Lower lobe of right lung (tissue), 2 donors: ENCODE data around the gene SLC19A1. TPM values are rescaled to one million over a fixed set of nuclear protein-coding genes. Genes with fewer than 3 reads are reported as not detected.

Source experiments
- ATAC-seq, 2 donors: fragments of 200-7000 bp; cut with Tn5 transposase; one replicate each; pipeline ENCODE4 v1.9.1; 2020 to 2022; ENCODE audit warnings: mild to moderate bottlenecking in 2 of 2, moderate library complexity in 2 of 2
- DNase-seq: peaks from one replicate; pipeline ENCODE4 v3.0.0-alpha.2; 2020
- H3K27ac ChIP-seq: fragments of 200-600 bp; one replicate; pipeline ENCODE4 v1.8.0; 2022
- H3K27me3 ChIP-seq: fragments of 200-600 bp; one replicate; pipeline ENCODE4 v1.8.0; 2022; ENCODE audit warnings: low read depth
- H3K36me3 ChIP-seq: fragments of 200-600 bp; one replicate; pipeline ENCODE4 v1.8.0; 2022; ENCODE audit warnings: mild to moderate bottlenecking
- H3K4me1 ChIP-seq: fragments of 200-600 bp; one replicate; pipeline ENCODE4 v1.8.0; 2022
- H3K4me3 ChIP-seq: fragments of 200-600 bp; one replicate; pipeline ENCODE4 v1.8.0; 2022; ENCODE audit warnings: mild to moderate bottlenecking
- H3K9me3 ChIP-seq: fragments of 200-600 bp; one replicate; pipeline ENCODE4 v1.8.0; 2022
- CTCF ChIP-seq: fragments of 200-600 bp; IDR thresholded peaks from one replicate; pipeline ENCODE4 v1.8.0; 2022; ENCODE audit warnings: antibody characterized with exemption, mild to moderate bottlenecking
- intact Hi-C: fragments of 100-400 bp; cut with DNase I; formaldehyde crosslinking; loops from one replicate; pipeline ENCODE4 v1.11.0; 2022
- total RNA-seq: library from RNA; stranded (reverse); fragmentation: NEBNext Ultra II Directional; extraction: Animal tissue kit (Norgen Biotek cat#: 25700); gene quantifications from one replicate; pipeline ENCODE4 v1.2.1, GENCODE V29; 2021
- donor health status: DM: no; HTN: yes; CAD: no; lungs with severe emphysema.

Gene SLC19A1
- total RNA-seq, 1 donor from 2014 or later = 50.7 TPM

- no peak for ATAC-seq
- H3K4me1 ChIP-seq = peaks cover 22% of the 10 kb centered on the region
- no peak overlapping the region for H3K27ac ChIP-seq
- no peaks in the 10 kb centered on the region for H3K36me3 ChIP-seq
- no peaks in the 10 kb centered on the region for H3K9me3 ChIP-seq
- no peak for DNase-seq
- intact Hi-C loops = no loop called here
- peak overlapping the region; percentile 59 for H3K4me3 ChIP-seq
- H3K27me3 ChIP-seq = no peaks in the 10 kb centered on the region
- TF ChIP-seq CTCF = no peak
These were observed 13.0 kb upstream of the SLC19A1 start for GRCh38 chr21:45555251-45555556.

- intact Hi-C loops = no loop called here
- ATAC-seq (peak; percentile 85 to 89), DNase-seq (peak; percentile 89)
- H3K9me3 ChIP-seq = no peaks in the 10 kb centered on the region
- no peaks in the 10 kb centered on the region for H3K27me3 ChIP-seq
- peak overlapping the region; percentile 63 for H3K4me3 ChIP-seq
- TF ChIP-seq CTCF = peak; percentile 84
- no peaks in the 10 kb centered on the region for H3K36me3 ChIP-seq
- H3K27ac ChIP-seq = peak overlapping the region; percentile 65
- H3K4me1 ChIP-seq = peaks cover 27% of the 10 kb centered on the region
These were observed 12.4 kb upstream of the SLC19A1 start for GRCh38 chr21:45554477-45555175.

GRCh38 chr21:45552696-45553391 lies 10.6 kb upstream of the SLC19A1 start:
- intact Hi-C loops = no loop called here
- Histone ChIP-seq H3K9me3 (no peaks in the 10 kb centered on the region), H3K4me3 (no peak overlapping the region), H3K4me1 (peaks cover 27% of the 10 kb centered on the region), H3K36me3 (no peaks in the 10 kb centered on the region), H3K27ac (peak overlapping the region; percentile 81), H3K27me3 (no peaks in the 10 kb centered on the region)
- ATAC-seq = no peak
- TF ChIP-seq CTCF = no peak
- DNase-seq = peak; percentile 47

GRCh38 chr21:45551783-45552695 lies 9.8 kb upstream of the SLC19A1 start:
- no peaks in the 10 kb centered on the region for H3K9me3 ChIP-seq

More at GRCh38 chr21:45551783-45552695, 9.8 kb upstream of the SLC19A1 start:
- TF ChIP-seq CTCF = no peak
- intact Hi-C loops = no loop called here
- Histone ChIP-seq H3K36me3 (no peaks in the 10 kb centered on the region), H3K27ac (peak overlapping the region; percentile 81), H3K4me3 (no peak overlapping the region), H3K4me1 (peaks cover 27% of the 10 kb centered on the region), H3K27me3 (no peaks in the 10 kb centered on the region)
- peak; percentile 46 for DNase-seq
- no peak for ATAC-seq
